Natural killer cell (primary cell): ENCODE results near the gene NEBL. TPM values are rescaled to one million over a fixed set of nuclear protein-coding genes. Genes with fewer than 3 reads are reported as not detected.

Experiments used
- ATAC-seq, 3 donors: fragments of 150-1000 bp in 2 of 3; fragments of 200-7000 bp in 1 of 3; cut with Tn5 transposase; 1 replicate in 1 of 3; 2 replicates in 2 of 3; pipeline ENCODE4 v1.10.0; 2021; ENCODE audit warnings: mild to moderate bottlenecking in 2 of 3, moderate library complexity in 2 of 3
- DNase-seq, 2 donors: peaks; one replicate each; pipeline versions ENCODE4 v3.0.0 to v3.0.0-alpha.2; 2013 to 2021; ENCODE audit warnings: mixed read lengths in 1 of 2
- H3K27ac ChIP-seq: one replicate; pipeline ENCODE4 v1.5.1; 2013; ENCODE audit warnings: mild to moderate bottlenecking, low read length
- H3K27me3 ChIP-seq: one replicate; pipeline ENCODE4 v1.6.1; 2013; ENCODE audit warnings: low read length; ENCODE audit not compliant: control insufficient read depth, insufficient read depth
- H3K36me3 ChIP-seq: one replicate; pipeline ENCODE4 v1.6.1; 2013; ENCODE audit warnings: low read length; ENCODE audit not compliant: control insufficient read depth, insufficient read depth
- H3K4me1 ChIP-seq: one replicate; pipeline ENCODE4 v1.6.1; 2013; ENCODE audit warnings: low read length; ENCODE audit not compliant: control insufficient read depth, insufficient read depth
- H3K4me3 ChIP-seq: one replicate; pipeline ENCODE4 v1.5.1; 2013; ENCODE audit warnings: low read length
- H3K9me3 ChIP-seq: one replicate; pipeline ENCODE4 v1.6.1; 2013; ENCODE audit warnings: low read length; ENCODE audit not compliant: control insufficient read depth, insufficient read depth
- H3K27ac Mint-ChIP-seq, 2 donors: one replicate each; pipeline ENCODE4 v1.8.0; 2022; ENCODE audit warnings: mild to moderate bottlenecking in 2 of 2, mixed read lengths in 2 of 2, moderate library complexity in 1 of 2
- H3K27me3 Mint-ChIP-seq, 2 donors: one replicate each; pipeline ENCODE4 v1.8.0; 2022; ENCODE audit warnings: low read depth in 2 of 2, mixed read lengths in 2 of 2
- H3K36me3 Mint-ChIP-seq: one replicate; pipeline ENCODE4 v1.8.0; 2022; ENCODE audit warnings: mixed read lengths
- H3K4me1 Mint-ChIP-seq, 2 donors: one replicate each; pipeline ENCODE4 v1.8.0; 2022; ENCODE audit warnings: mixed read lengths in 2 of 2
- H3K4me3 Mint-ChIP-seq: one replicate; pipeline ENCODE4 v1.8.0; 2022; ENCODE audit warnings: mild to moderate bottlenecking, moderate library complexity, mixed read lengths
- H3K9me3 Mint-ChIP-seq, 2 donors: one replicate each; pipeline ENCODE4 v1.8.0; 2022; ENCODE audit warnings: mixed read lengths in 2 of 2
- WGBS: methylation state at CpG from one replicate; pipeline ENCODE4 v1.1.7; 2013; ENCODE audit warnings: missing lambda C conversion rate; ENCODE audit not compliant: insufficient coverage; 5-methylcytosine and 5-hydroxymethylcytosine counted together
- intact Hi-C: fragments of 100-400 bp; cut with micrococcal nuclease; formaldehyde crosslinking; loops from one replicate; pipeline ENCODE4 v1.14.2; 2022
- total RNA-seq, 4 donors: library from RNA; stranded (reverse); fragments of 120-200 nt in 1 of 4; gene quantifications; one replicate each; pipeline versions ENCODE4 v1.2.3 to v1.2.4, GENCODE V29; 2013 to 2022
- TF ChIP-seq, protein P1 (sequence below): fragments of 200-600 bp; IDR thresholded peaks from one replicate; pipeline ENCODE4 v1.8.0; 2022; ENCODE audit warnings: antibody characterized with exemption

The NEBL gene
- total RNA-seq, 3 donors from 2014 or later (not counting 1 experiment from before 2014, with no cell fraction given): 1.1 to 1.5 TPM; not detected in 1

DNA sequence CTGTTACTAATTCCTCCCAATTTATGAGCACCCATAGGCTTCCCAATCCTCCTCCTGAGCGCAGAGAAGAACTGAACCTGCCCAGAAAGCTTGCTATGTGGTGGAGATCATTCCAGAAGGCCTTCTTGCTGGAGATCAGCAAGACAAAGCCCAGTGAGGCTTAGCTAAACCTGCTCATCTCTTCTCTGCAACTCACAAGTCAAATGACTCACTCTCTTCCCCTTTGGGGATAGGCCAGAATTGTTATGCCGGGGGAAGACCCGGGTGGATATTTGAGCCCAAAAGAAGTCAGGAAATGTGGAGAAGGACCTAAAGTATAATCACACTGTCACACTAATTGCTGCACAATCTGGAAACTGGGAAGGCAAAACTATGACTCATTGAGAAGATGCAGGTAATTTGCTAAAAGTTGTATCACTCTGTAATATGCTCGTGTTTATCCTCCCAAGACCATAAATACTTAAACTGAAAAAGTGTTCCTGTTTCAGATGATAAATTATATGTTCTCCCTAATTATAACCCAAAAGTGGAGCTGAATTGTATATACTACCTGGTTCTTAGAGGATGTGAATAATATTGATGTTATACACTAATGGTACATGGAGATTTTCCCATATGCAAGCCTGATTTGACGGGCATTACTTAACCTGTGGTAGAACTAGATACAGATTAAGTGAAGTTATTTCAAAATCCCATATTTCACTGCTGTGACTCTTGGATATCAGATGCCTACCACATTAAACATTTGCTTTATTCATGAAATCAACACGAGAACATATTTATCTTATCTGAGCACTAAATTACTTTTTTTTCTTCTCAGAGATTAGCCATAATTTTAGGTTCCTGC lies 6.4 kb downstream of the NEBL start:
- Mint-ChIP-seq H3K36me3 (no peaks in the 10 kb centered on the region), H3K27me3 (peaks cover 8 to 28% of the 10 kb centered on the region in 2 donors), H3K9me3 (no peaks in the 10 kb centered on the region), H3K27ac (no peak overlapping the region), H3K4me1 (no peaks in the 10 kb centered on the region), H3K4me3 (no peak overlapping the region)
- 79% methylated on average over 3 of the region's 6 CpGs for WGBS
- TF ChIP-seq, protein P1, sequence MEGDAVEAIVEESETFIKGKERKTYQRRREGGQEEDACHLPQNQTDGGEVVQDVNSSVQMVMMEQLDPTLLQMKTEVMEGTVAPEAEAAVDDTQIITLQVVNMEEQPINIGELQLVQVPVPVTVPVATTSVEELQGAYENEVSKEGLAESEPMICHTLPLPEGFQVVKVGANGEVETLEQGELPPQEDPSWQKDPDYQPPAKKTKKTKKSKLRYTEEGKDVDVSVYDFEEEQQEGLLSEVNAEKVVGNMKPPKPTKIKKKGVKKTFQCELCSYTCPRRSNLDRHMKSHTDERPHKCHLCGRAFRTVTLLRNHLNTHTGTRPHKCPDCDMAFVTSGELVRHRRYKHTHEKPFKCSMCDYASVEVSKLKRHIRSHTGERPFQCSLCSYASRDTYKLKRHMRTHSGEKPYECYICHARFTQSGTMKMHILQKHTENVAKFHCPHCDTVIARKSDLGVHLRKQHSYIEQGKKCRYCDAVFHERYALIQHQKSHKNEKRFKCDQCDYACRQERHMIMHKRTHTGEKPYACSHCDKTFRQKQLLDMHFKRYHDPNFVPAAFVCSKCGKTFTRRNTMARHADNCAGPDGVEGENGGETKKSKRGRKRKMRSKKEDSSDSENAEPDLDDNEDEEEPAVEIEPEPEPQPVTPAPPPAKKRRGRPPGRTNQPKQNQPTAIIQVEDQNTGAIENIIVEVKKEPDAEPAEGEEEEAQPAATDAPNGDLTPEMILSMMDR: no peak
- peaks cover 2% of the 10 kb centered on the region for H3K27me3 ChIP-seq
- intact Hi-C loops: no loop called here
- ATAC-seq: no peak
- no peaks in the 10 kb centered on the region for H3K9me3 ChIP-seq
- DNase-seq: no peak
- H3K4me3 ChIP-seq: no peak overlapping the region
- no peaks in the 10 kb centered on the region for H3K4me1 ChIP-seq
- no peaks in the 10 kb centered on the region for H3K36me3 ChIP-seq
- no peak overlapping the region for H3K27ac ChIP-seq

DNA sequence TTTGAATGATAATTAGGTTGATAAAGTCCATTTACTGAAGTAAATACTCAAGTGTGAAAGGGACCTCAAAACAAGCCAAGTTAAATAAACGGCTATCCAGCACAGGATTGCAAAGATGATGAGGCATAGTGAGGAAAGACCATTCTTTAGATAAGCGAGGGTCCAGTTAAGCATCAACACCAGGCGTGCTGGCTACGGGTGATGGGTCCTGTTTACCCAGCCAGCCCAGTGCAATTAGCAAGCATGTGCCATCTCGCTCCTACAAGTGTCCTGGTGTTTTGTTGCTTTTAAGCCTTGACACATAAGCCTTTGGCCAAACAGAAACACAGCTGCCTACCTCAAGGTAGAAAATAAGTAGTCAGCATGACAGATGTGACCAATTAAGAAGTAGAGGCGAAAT lies 7.1 kb downstream of the NEBL start:
- intact Hi-C loops: no loop called here
- no peak for ATAC-seq
- H3K4me3 ChIP-seq: no peak overlapping the region
- DNase-seq: no peak
- no peak overlapping the region for H3K27ac Mint-ChIP-seq
- no peak overlapping the region for H3K4me3 Mint-ChIP-seq
- H3K9me3 Mint-ChIP-seq: no peaks in the 10 kb centered on the region
- H3K4me1 Mint-ChIP-seq: no peaks in the 10 kb centered on the region
- TF ChIP-seq, protein P1: no peak
- no peaks in the 10 kb centered on the region for H3K36me3 ChIP-seq
- H3K9me3 ChIP-seq: no peaks in the 10 kb centered on the region
- 75% methylated on average over 6 of the region's 6 CpGs for WGBS
- H3K27me3 ChIP-seq: peaks cover 2% of the 10 kb centered on the region
- H3K27ac ChIP-seq: no peak overlapping the region
- H3K4me1 ChIP-seq: no peaks in the 10 kb centered on the region
- H3K36me3 Mint-ChIP-seq: no peaks in the 10 kb centered on the region
- peaks cover 8 to 35% of the 10 kb centered on the region in 2 donors for H3K27me3 Mint-ChIP-seq

DNA sequence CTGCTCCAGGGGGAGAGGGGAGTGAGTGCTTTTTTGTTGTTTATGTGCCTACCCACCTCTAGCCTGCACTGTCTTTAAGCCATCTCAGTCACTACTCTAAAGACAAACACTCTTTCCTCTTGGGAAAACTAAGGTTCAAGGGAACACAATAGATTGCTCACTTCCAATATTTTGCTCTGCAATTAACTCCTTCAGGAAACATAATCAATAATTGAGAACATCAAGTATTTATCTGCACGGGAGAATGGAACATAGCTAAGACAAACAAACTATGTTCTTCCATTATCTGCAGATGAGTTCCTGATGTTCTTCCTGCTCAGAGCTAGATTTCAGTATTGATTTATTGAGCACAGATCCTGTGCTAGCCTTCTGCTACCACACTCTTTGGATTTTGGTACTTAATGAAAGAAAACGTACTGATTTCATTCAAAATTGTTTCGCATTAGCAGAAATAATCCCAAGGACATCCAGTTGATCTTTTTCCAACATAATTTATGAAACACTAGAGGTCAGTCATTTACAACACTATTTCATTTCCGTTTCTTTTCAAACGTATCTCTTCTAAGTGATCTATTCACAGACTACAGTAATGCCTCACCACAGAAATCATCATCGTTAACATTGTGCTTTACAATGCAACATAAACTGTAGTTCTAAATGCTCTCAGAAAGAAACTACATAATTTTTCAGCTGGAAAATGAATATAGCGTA lies 8.3 kb downstream of the NEBL start:
- no peak for DNase-seq
- no peak overlapping the region for H3K4me3 Mint-ChIP-seq

More for the DNA sequence above, 8.3 kb downstream of the NEBL start:
- Mint-ChIP-seq H3K9me3 (no peaks in the 10 kb centered on the region), H3K27me3 (peaks cover 8 to 38% of the 10 kb centered on the region in 2 donors), H3K27ac (no peak overlapping the region), H3K36me3 (no peaks in the 10 kb centered on the region), H3K4me1 (no peaks in the 10 kb centered on the region)
- TF ChIP-seq, protein P1: no peak
- peaks cover 2% of the 10 kb centered on the region for H3K27me3 ChIP-seq
- H3K4me3 ChIP-seq: no peak overlapping the region
- no peaks in the 10 kb centered on the region for H3K36me3 ChIP-seq
- intact Hi-C loops: no loop called here
- H3K27ac ChIP-seq: no peak overlapping the region
- WGBS: 56% methylated on average over 6 of the region's 7 CpGs
- H3K4me1 ChIP-seq: no peaks in the 10 kb centered on the region
- no peak for ATAC-seq
- no peaks in the 10 kb centered on the region for H3K9me3 ChIP-seq
